GM12872 (cell line): ENCODE data around the gene PPFIA4.

Experiments
- TF ChIP-seq, protein P1 (sequence below): IDR thresholded peaks from 3 replicates; pipeline ENCODE4 v1.5.1; 2011; ENCODE audit warnings: low read depth, mild to moderate bottlenecking, low read length, moderate library complexity; ENCODE audit not compliant: insufficient read depth

Gene PPFIA4

DNA sequence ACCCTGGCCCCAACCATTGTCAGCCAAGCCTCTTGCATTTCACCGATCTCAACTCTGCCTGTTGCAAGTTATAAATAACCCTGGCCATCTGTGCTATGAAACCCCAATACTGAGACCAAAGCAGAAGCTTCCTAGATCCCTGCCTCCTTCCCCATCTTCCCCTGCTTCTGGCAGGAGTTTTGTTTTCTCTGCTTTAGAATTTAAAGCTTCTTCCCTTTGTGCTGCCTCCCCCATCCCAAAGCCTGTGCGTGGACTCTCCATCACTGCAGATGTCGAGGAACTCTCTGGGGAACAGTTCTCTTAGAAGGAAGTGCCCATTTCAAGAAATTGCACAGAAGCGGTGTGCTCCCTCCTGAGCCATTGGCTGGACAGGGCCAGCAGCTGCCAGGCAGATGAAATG is 76.9 kb downstream of the PPFIA4 start:
- TF ChIP-seq, protein P1, sequence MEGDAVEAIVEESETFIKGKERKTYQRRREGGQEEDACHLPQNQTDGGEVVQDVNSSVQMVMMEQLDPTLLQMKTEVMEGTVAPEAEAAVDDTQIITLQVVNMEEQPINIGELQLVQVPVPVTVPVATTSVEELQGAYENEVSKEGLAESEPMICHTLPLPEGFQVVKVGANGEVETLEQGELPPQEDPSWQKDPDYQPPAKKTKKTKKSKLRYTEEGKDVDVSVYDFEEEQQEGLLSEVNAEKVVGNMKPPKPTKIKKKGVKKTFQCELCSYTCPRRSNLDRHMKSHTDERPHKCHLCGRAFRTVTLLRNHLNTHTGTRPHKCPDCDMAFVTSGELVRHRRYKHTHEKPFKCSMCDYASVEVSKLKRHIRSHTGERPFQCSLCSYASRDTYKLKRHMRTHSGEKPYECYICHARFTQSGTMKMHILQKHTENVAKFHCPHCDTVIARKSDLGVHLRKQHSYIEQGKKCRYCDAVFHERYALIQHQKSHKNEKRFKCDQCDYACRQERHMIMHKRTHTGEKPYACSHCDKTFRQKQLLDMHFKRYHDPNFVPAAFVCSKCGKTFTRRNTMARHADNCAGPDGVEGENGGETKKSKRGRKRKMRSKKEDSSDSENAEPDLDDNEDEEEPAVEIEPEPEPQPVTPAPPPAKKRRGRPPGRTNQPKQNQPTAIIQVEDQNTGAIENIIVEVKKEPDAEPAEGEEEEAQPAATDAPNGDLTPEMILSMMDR = no peak

DNA sequence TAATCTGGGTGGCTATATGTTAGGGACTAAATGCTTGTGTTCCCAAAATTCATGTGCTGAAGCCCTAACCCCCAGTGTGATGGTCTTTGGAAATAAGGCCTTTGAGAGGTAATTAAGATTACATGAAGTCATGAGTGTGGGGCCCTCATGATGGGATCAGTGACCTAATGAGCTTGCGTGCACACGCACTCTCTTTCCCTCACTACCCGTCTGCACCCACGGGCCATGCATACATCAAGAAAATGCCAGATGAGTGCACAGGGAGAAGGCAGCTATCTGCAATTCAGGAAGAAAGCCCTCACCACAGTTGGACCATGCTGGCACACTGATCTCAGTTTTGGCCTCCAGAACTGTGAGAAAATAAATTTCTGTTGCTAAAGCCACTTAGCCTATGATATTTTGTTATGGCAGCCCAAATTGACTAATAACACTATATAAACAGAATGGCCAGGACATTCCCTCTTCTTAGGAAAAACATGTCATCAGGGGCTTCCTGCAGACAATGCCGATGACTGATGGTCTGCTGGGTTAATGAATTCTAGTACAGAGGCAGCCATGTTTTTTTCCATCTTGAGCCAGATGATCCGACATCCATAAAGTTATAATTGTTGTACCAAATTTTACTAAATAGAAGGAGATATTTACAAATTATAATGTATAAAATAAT is 77.7 kb downstream of the PPFIA4 start:
- TF ChIP-seq, protein P1 = no peak

DNA sequence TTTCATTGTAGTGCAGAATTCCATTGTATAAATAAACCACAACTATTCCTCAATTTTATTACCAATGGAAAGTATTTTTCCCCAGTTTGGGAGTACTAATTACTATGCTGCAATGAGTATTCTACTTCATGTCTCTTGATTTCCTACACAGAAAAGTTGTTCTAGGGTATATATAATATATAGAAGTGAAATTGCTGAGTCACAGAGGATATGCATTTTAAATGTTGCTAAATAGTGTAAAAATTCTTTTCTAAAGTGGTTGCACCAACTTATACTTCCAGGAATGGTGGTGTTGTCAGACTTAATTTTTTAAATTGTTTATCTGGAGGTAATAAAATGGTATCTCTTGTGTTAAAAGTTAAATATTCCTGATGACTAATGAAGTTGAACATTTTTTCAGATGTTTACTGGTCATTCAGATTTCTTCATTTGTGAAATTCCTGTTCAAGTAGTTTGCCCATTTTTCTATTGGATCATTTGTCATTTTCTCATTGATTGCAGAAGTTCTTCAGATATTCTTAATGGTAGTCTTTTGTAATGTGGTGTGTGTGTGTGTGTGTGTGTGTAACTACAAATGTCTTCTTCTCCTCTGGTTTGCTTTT is 78.6 kb downstream of the PPFIA4 start:
- TF ChIP-seq, protein P1 = no peak

DNA sequence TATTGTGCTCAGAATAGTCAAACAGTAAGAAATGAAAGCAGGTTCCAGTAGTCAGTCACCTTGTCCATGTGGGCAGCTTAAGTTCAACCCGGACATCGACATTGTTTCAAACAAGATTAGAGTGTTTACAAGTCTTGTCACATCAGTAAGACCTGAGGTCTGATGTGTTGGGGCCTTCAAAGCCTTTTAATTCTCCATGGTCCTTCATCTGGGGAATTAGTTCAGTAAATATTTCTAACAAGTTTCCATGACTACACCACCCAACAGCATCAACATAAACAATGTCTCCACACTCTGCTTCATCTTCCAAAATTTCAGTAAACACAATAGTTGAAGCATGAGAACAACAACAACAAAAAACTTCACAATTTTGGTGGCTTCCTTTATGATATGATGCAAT is 86.2 kb downstream of the PPFIA4 start:
- TF ChIP-seq, protein P1 = no peak

DNA sequence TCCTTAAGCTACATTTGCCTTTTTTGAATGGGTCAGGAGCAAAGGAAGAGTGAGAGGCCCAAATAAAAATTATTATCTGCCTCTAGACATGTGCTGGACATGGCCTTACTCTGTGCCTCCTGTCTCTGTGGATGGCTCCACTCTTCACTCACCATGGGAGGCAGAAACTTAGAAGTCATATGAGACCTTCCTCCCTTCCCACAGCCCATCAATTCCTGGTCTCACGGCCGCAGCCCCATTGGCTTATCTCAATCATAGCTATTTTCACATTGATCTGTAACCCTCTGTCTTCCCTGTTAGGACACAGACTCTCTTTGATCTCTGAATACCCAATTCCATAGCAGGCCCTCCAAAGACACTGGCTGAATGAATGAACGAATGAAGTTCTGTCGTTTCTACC is 87.0 kb downstream of the PPFIA4 start:
- TF ChIP-seq, protein P1 = no peak

DNA sequence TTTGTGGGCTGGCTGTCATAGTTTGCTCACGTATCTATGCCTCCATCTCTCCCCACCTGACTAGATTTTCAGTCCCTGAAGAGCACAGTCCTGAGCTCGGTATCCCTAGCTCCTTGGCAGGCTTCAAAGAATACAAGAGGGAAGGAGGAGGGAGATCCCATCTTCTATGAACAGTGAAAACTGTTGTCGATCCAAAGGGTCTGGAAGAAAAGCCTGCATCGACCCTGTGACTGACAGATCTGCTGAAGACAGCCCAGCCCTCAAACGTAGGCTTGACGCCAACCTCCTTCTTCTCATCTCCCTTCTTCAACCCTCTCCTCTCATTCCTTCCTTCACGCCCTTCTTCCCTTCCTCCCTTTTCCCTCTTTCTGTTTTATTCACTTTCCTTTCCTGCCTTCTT is 87.9 kb downstream of the PPFIA4 start:
- TF ChIP-seq, protein P1 = no peak

DNA sequence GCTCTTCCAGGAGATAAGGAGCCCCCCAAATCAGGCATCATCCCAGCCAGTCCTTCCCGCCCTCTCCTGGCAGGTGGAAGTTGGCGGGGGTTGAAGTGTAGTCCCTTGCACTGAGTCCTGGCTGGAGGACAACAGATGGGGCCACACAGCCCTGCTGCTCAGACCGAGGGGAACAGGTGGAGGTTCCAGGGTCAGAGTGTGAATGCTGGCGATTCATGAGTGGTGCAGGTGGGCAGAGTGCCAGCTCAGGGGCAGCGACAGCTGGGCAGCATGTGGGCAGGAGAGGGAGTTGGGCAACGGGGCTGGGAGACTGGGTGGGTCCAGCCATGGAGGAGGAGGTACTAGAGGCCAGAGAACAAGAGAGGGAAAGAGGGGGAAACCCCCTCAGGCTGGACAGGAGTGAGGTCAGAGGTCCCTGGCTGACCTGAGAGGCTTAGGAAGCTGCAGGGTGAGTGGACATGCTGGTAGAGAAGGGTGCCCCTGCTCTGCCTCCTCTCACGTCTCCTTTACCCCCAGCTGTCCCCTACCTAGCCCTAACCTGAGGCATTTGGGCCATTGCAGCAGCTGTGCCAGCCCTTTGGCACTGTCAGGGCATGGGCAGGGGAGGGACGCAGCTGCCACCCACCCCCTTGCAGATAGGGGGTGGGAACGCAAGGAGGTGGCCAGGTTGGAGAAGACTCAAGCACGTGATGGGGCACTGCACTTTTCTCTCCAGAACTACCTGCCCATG is 90.0 kb downstream of the PPFIA4 start:
- TF ChIP-seq, protein P1 = no peak
